WTC11 (cell line): Measurements from ENCODE around the gene KLHL11.

Experiments used
- ESRRA ChIP-seq: sonication (generic); formaldehyde crosslinking; IDR thresholded peaks from 2 replicates; pipeline ENCODE4 v1.8.1; 2022; ENCODE audit warnings: mild to moderate bottlenecking, missing genetic modification reagents, borderline replicate concordance
- IRF2 ChIP-seq: sonication (generic); formaldehyde crosslinking; IDR thresholded peaks from 2 replicates; pipeline ENCODE4 v1.8.0; 2022; ENCODE audit warnings: low read depth, missing genetic modification reagents, borderline replicate concordance
- SMAD4 ChIP-seq: sonication (generic); formaldehyde crosslinking; IDR thresholded peaks from 2 replicates; pipeline ENCODE4 v1.8.0; 2022; ENCODE audit warnings: mild to moderate bottlenecking, missing genetic modification reagents
- SP1 ChIP-seq: sonication (generic); formaldehyde crosslinking; conservative IDR thresholded peaks from 2 replicates; pipeline ENCODE4 v1.8.1; 2022; ENCODE audit warnings: missing genetic modification reagents
- ZBTB21 ChIP-seq: sonication (generic); formaldehyde crosslinking; IDR thresholded peaks from 2 replicates; pipeline ENCODE4 v1.8.1; 2023; ENCODE audit warnings: mild to moderate bottlenecking, missing genetic modification reagents, borderline replicate concordance
- ZNF232 ChIP-seq: sonication (generic); formaldehyde crosslinking; IDR thresholded peaks from 2 replicates; pipeline ENCODE4 v1.8.0; 2022; ENCODE audit warnings: mild to moderate bottlenecking, missing genetic modification reagents
- TF ChIP-seq, protein P1 (sequence below): fragments of 200-600 bp; IDR thresholded peaks from 2 replicates; pipeline ENCODE4 v1.8.0; 2022; ENCODE audit warnings: antibody characterized with exemption

DNA sequence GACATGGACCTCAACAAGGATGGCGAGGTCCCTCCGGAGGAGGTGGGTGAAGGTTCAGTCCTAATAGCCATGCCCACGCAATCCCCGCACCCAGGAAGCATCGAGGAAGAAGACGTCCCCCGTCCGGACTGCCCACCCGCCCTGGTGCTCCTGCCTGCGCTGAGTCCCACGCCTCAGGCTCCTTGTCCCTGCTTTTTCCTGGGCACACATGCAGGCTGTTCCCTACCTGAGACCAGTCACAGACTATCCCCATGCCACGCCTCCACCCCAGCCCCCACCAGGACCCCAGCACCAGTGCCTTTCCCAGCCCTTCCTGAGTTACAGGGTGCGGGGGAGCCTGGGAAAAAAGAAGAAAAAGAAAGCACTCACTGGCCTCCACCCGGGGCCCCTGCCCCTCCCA lies 43.4 kb downstream of the KLHL11 start:
- TF ChIP-seq, protein P1, sequence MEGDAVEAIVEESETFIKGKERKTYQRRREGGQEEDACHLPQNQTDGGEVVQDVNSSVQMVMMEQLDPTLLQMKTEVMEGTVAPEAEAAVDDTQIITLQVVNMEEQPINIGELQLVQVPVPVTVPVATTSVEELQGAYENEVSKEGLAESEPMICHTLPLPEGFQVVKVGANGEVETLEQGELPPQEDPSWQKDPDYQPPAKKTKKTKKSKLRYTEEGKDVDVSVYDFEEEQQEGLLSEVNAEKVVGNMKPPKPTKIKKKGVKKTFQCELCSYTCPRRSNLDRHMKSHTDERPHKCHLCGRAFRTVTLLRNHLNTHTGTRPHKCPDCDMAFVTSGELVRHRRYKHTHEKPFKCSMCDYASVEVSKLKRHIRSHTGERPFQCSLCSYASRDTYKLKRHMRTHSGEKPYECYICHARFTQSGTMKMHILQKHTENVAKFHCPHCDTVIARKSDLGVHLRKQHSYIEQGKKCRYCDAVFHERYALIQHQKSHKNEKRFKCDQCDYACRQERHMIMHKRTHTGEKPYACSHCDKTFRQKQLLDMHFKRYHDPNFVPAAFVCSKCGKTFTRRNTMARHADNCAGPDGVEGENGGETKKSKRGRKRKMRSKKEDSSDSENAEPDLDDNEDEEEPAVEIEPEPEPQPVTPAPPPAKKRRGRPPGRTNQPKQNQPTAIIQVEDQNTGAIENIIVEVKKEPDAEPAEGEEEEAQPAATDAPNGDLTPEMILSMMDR: no peak
- TF ChIP-seq IRF2 (CRISPR knock-in tag): no peak
- no peak for TF ChIP-seq SMAD4
- TF ChIP-seq ZNF232 (CRISPR knock-in tag): no peak
- no peak for TF ChIP-seq SP1 (CRISPR knock-in tag)
- no peak for TF ChIP-seq ZBTB21 (CRISPR knock-in tag)
- TF ChIP-seq ESRRA: no peak
